H9 (cell line): ENCODE data around the gene PPFIBP2. TPM values are rescaled to one million over a fixed set of nuclear protein-coding genes. Genes with fewer than 3 reads are reported as not detected.

Experiments used
- DNase-seq: peaks from one replicate; pipeline ENCODE4 v3.0.0-alpha.2; 2017
- H2AFZ ChIP-seq: one replicate; pipeline ENCODE4 v1.6.1; 2013; ENCODE audit warnings: mild to moderate bottlenecking, low read length, control low read depth, moderate library complexity
- H2AK5ac ChIP-seq: 2 replicates; pipeline ENCODE4 v1.6.1; 2013; ENCODE audit warnings: low read length, control low read depth, mixed read lengths; ENCODE audit not compliant: insufficient read length
- H2BK120ac ChIP-seq: one replicate; pipeline ENCODE4 v1.6.1; 2013; ENCODE audit warnings: low read depth, mild to moderate bottlenecking, low read length, control low read depth, inconsistent platforms; ENCODE audit not compliant: poor library complexity, severe bottlenecking
- H2BK12ac ChIP-seq: 2 replicates; pipeline ENCODE4 v1.6.1; 2013; ENCODE audit warnings: low read length, control low read depth, mixed read lengths, low read depth; ENCODE audit not compliant: insufficient read length
- H2BK15ac ChIP-seq: 2 replicates; pipeline ENCODE4 v1.6.1; 2013; ENCODE audit warnings: low read depth, low read length, control low read depth
- H2BK20ac ChIP-seq: one replicate; pipeline ENCODE4 v1.6.1; 2013; ENCODE audit warnings: low read depth, mild to moderate bottlenecking, low read length, control low read depth, inconsistent platforms; ENCODE audit not compliant: poor library complexity, severe bottlenecking
- H2BK5ac ChIP-seq: 2 replicates; pipeline ENCODE4 v1.6.1; 2013; ENCODE audit warnings: low read length, control low read depth, mixed read lengths; ENCODE audit not compliant: insufficient read length
- H3K14ac ChIP-seq: 2 replicates; pipeline ENCODE4 v1.6.1; 2013; ENCODE audit warnings: low read length, control low read depth; ENCODE audit not compliant: insufficient read depth
- H3K18ac ChIP-seq: 2 replicates; pipeline ENCODE4 v1.6.1; 2013; ENCODE audit warnings: low read depth, mild to moderate bottlenecking, mixed read lengths, low read length, control low read depth; ENCODE audit not compliant: insufficient read length
- H3K23ac ChIP-seq: 2 replicates; pipeline ENCODE4 v1.6.1; 2013; ENCODE audit warnings: low read length, control low read depth, mixed read lengths, low read depth; ENCODE audit not compliant: insufficient read length
- H3K23me2 ChIP-seq: 2 replicates; pipeline ENCODE4 v1.6.1; 2013; ENCODE audit warnings: low read depth, mild to moderate bottlenecking, mixed read lengths, low read length, control low read depth; ENCODE audit not compliant: insufficient read length, poor library complexity, severe bottlenecking
- H3K27ac ChIP-seq: 2 replicates; pipeline ENCODE4 v1.5.1; 2013; ENCODE audit warnings: low read length, control low read depth, mixed read lengths, low read depth; ENCODE audit not compliant: insufficient read length
- H3K27me3 ChIP-seq: 2 replicates; pipeline ENCODE4 v1.6.1; 2013; ENCODE audit warnings: low read length, control low read depth, inconsistent platforms; ENCODE audit not compliant: insufficient read depth
- H3K4ac ChIP-seq: 2 replicates; pipeline ENCODE4 v1.6.1; 2013; ENCODE audit warnings: low read depth, mild to moderate bottlenecking, control low read depth, inconsistent platforms, low read length, moderate library complexity
- H3K4me1 ChIP-seq: 2 replicates; pipeline ENCODE4 v1.6.1; 2013; ENCODE audit warnings: low read length, control low read depth, inconsistent platforms; ENCODE audit not compliant: insufficient read depth
- H3K4me2 ChIP-seq: 2 replicates; pipeline ENCODE4 v1.6.1; 2013; ENCODE audit warnings: low read length, control low read depth, mixed read lengths; ENCODE audit not compliant: insufficient read length, insufficient read depth
- H3K56ac ChIP-seq: 2 replicates; pipeline ENCODE4 v1.6.1; 2013; ENCODE audit warnings: low read depth, mild to moderate bottlenecking, mixed read lengths, low read length, control low read depth; ENCODE audit not compliant: insufficient read length
- H3K79me1 ChIP-seq: 2 replicates; pipeline ENCODE4 v1.6.1; 2013; ENCODE audit warnings: low read depth, mild to moderate bottlenecking, moderate library complexity, low read length, control low read depth, inconsistent platforms; ENCODE audit not compliant: insufficient read depth, poor library complexity, severe bottlenecking
- H3K79me2 ChIP-seq: 2 replicates; pipeline ENCODE4 v1.6.1; 2013; ENCODE audit warnings: low read length, control low read depth, inconsistent platforms; ENCODE audit not compliant: insufficient read depth
- H3K9ac ChIP-seq: 2 replicates; pipeline ENCODE4 v1.6.1; 2013; ENCODE audit warnings: low read length, control low read depth, mixed read lengths; ENCODE audit not compliant: insufficient read length; ENCODE audit errors: extremely low read depth
- H3K9me3 ChIP-seq: one replicate; pipeline ENCODE4 v1.6.1; 2013; ENCODE audit warnings: low read depth, low read length, inconsistent platforms; ENCODE audit not compliant: control insufficient read depth
- H3T11ph ChIP-seq: one replicate; pipeline ENCODE4 v1.6.1; 2013; ENCODE audit warnings: mild to moderate bottlenecking, low read length, control low read depth, inconsistent platforms
- H4K20me1 ChIP-seq: one replicate; pipeline ENCODE4 v1.6.1; 2013; ENCODE audit not compliant: control insufficient read depth, insufficient read length, insufficient read depth
- H4K5ac ChIP-seq: 2 replicates; pipeline ENCODE4 v1.6.1; 2013; ENCODE audit warnings: low read depth, mild to moderate bottlenecking, mixed read lengths, low read length, control low read depth; ENCODE audit not compliant: insufficient read length
- H4K8ac ChIP-seq: replicated peaks from 2 replicates; pipeline ENCODE4 v1.6.1; 2013; ENCODE audit warnings: low read length, control low read depth, mixed read lengths, low read depth; ENCODE audit not compliant: insufficient read length
- H4K91ac ChIP-seq: 2 replicates; pipeline ENCODE4 v1.6.1; 2013; ENCODE audit warnings: low read depth, mild to moderate bottlenecking, moderate library complexity, mixed read lengths, low read length, control low read depth; ENCODE audit not compliant: insufficient read length
- H3K27ac Mint-ChIP-seq, 3 experiments: 2 replicates in 2 of 3; 3 replicates in 1 of 3; pipeline ENCODE4 v1.8.0; 2020 to 2021; ENCODE audit warnings: mixed read lengths in 3 of 3, mild to moderate bottlenecking in 1 of 3, moderate library complexity in 1 of 3
- H3K27me3 Mint-ChIP-seq: 2 replicates; pipeline ENCODE4 v1.8.0; 2021; ENCODE audit warnings: low read depth, mild to moderate bottlenecking, moderate library complexity, mixed read lengths
- H3K36me3 Mint-ChIP-seq, 3 experiments: 2 replicates in 2 of 3; 3 replicates in 1 of 3; pipeline ENCODE4 v1.8.0; 2020 to 2021; ENCODE audit warnings: low read depth in 3 of 3, mixed read lengths in 3 of 3; ENCODE audit not compliant: insufficient read depth in 1 of 3
- H3K4me1 Mint-ChIP-seq, 2 experiments: 2 replicates each; pipeline ENCODE4 v1.8.0; 2020; ENCODE audit warnings: mixed read lengths in 2 of 2
- H3K4me3 Mint-ChIP-seq, 2 experiments: 2 replicates in 1 of 2; 3 replicates in 1 of 2; pipeline ENCODE4 v1.8.0; 2020 to 2021; ENCODE audit warnings: mild to moderate bottlenecking in 2 of 2, mixed read lengths in 2 of 2, moderate library complexity in 1 of 2
- H3K9me3 Mint-ChIP-seq, 2 experiments: 2 replicates in 1 of 2; 3 replicates in 1 of 2; pipeline ENCODE4 v1.8.0; 2020; ENCODE audit warnings: mild to moderate bottlenecking in 2 of 2, mixed read lengths in 2 of 2, moderate library complexity in 1 of 2
- WGBS: extraction: QIAGEN DNeasy Blood & Tissue Kit; methylation state at CpG from one replicate; pipeline ENCODE4 v1.1.7; 2013; ENCODE audit warnings: missing lambda C conversion rate, low lambda C conversion rate, mixed read lengths; ENCODE audit not compliant: insufficient read length; ENCODE audit errors: extremely low coverage; 5-methylcytosine and 5-hydroxymethylcytosine counted together
- total RNA-seq: library from RNA; stranded (reverse); gene quantifications from 2 replicates; pipeline ENCODE4 v1.2.1, GENCODE V29; 2021
- TF ChIP-seq, protein P1 (sequence below): fragments of 200-600 bp; sonication (generic); conservative IDR thresholded peaks from 3 replicates; pipeline ENCODE4 v1.8.0; 2021; ENCODE audit warnings: antibody characterized with exemption, mild to moderate bottlenecking

PPFIBP2 gene
- total RNA-seq, 1 experiment from 2014 or later: 8.3 TPM

DNA sequence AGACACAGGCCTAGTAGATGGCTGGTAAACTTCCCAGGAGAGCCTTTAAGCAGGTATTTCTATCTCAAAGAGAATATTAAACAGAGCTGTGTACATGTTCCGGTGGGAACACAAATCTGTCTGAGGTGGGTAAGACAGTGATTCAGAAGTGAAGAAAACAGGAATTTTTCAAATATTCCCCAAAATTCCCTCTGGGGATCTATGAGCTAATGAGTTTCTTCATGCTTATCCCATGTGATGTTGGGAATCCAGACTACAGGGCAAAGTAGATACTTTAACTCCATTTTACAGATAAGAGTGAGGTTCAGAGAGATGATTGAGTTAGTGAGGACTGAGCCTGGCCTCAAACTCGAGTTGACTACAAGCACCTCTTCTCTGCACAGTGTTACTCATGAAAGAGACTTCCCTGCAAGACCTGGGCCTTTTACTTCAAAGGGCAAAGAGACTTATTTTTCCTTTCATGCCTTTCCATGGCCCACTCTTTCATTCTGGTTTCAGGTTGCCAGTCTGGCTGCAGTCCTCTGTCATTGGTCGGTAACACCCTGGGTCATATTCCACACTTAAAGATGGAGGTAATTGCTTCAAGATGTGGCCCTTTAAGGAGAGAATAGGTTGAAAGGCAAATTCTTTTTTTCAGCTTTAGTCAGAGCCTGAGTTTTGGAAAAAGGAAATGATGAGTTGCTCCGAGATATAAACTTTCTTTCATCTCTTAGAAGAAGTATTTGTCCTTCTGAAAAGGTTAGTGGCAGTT lies 89.4 kb downstream of the PPFIBP2 start:
- no peak overlapping the region for H3K4ac ChIP-seq
- H3K14ac ChIP-seq: no peak overlapping the region
- no peak overlapping the region for H2BK12ac ChIP-seq
- TF ChIP-seq, protein P1, sequence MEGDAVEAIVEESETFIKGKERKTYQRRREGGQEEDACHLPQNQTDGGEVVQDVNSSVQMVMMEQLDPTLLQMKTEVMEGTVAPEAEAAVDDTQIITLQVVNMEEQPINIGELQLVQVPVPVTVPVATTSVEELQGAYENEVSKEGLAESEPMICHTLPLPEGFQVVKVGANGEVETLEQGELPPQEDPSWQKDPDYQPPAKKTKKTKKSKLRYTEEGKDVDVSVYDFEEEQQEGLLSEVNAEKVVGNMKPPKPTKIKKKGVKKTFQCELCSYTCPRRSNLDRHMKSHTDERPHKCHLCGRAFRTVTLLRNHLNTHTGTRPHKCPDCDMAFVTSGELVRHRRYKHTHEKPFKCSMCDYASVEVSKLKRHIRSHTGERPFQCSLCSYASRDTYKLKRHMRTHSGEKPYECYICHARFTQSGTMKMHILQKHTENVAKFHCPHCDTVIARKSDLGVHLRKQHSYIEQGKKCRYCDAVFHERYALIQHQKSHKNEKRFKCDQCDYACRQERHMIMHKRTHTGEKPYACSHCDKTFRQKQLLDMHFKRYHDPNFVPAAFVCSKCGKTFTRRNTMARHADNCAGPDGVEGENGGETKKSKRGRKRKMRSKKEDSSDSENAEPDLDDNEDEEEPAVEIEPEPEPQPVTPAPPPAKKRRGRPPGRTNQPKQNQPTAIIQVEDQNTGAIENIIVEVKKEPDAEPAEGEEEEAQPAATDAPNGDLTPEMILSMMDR: no peak
- Mint-ChIP-seq H3K9me3 (no peaks in the 10 kb centered on the region), H3K36me3 (peaks cover 0 to 9% (median 2%) of the 10 kb centered on the region in 3 experiments; a peak in 4 of 7 replicates), H3K4me3 (no peak overlapping the region), H3K4me1 (peaks cover 14 to 18% of the 10 kb centered on the region in 2 experiments), H3K27ac (no peak overlapping the region), H3K27me3 (no peaks in the 10 kb centered on the region)
- no peak overlapping the region for H3K4me2 ChIP-seq
- no peaks in the 10 kb centered on the region for H4K20me1 ChIP-seq
- no peak for DNase-seq
- H4K91ac ChIP-seq: no peak overlapping the region
- H3K79me2 ChIP-seq: no peaks in the 10 kb centered on the region
- no peak overlapping the region for H2AFZ ChIP-seq
- no peak overlapping the region for H3K23ac ChIP-seq
- no peaks in the 10 kb centered on the region for H3K9me3 ChIP-seq
- no peaks in the 10 kb centered on the region; the same call in 1 of the 2 replicates for H3K27me3 ChIP-seq
- no peaks in the 10 kb centered on the region for H3K4me1 ChIP-seq
- no peak overlapping the region for H3K27ac ChIP-seq
- H4K5ac ChIP-seq: no peak overlapping the region
- no peaks in the 10 kb centered on the region for H3K79me1 ChIP-seq
- no peaks in the 10 kb centered on the region for H3K23me2 ChIP-seq
- H2BK15ac ChIP-seq: no peak overlapping the region
- no peak overlapping the region for H3K9ac ChIP-seq
- no peak overlapping the region for H4K8ac ChIP-seq
- no peak overlapping the region for H2BK20ac ChIP-seq
- no peak overlapping the region for H2BK5ac ChIP-seq
- H2BK120ac ChIP-seq: no peak overlapping the region
- WGBS: no CpG with 5 or more reads among the region's 4 CpGs
- H3K18ac ChIP-seq: peak overlapping the region; percentile 57
- H3T11ph ChIP-seq: no peak overlapping the region
- H2AK5ac ChIP-seq: no peak overlapping the region
- H3K56ac ChIP-seq: no peak overlapping the region
